Activated CD8-positive, alpha-beta T cell treated with anti-CD3 and anti-CD28 coated beads, Interleukin-2, amount 10 ng/mL, durations not matched to agents 7 days and 5 days (primary cell): Measurements from ENCODE around the gene ARRDC1. TPM values are rescaled to one million over a fixed set of nuclear protein-coding genes. Genes with fewer than 3 reads are reported as not detected.
A peak's percentile ranks its signal among the peaks of the same experiment; 100 is the strongest.

Experiments used
- ATAC-seq: fragments of 150-1000 bp; cut with Tn5 transposase; one replicate; pipeline ENCODE4 v1.10.0; 2021; ENCODE audit warnings: moderate library complexity
- CTCF ChIA-PET: fragments of 350-600 bp; sonication (Branson Sonifier 250); formaldehyde crosslinking; loops from one replicate; lab custom pipeline; 2021; ENCODE audit warnings: antibody characterized with exemption; lab: Charles Lee
- POLR2A ChIA-PET: fragments of 350-600 bp; sonication (Branson Sonifier 250); formaldehyde crosslinking; loops from one replicate; lab custom pipeline; 2021; ENCODE audit warnings: antibody characterized with exemption; lab: Charles Lee
- DNase-seq: peaks from one replicate; pipeline ENCODE4 v3.0.0-alpha.2; 2020
- H3K27ac Mint-ChIP-seq: one replicate; pipeline ENCODE4 v1.8.0; 2021; ENCODE audit warnings: mild to moderate bottlenecking, mixed read lengths
- H3K27me3 Mint-ChIP-seq: one replicate; pipeline ENCODE4 v1.8.0; 2021; ENCODE audit warnings: low read depth, mixed read lengths
- H3K36me3 Mint-ChIP-seq: one replicate; pipeline ENCODE4 v1.8.0; 2021; ENCODE audit warnings: low read depth, mixed read lengths
- H3K4me1 Mint-ChIP-seq: one replicate; pipeline ENCODE4 v1.8.0; 2021; ENCODE audit warnings: low read depth, mixed read lengths
- H3K4me3 Mint-ChIP-seq: one replicate; pipeline ENCODE4 v1.8.0; 2021; ENCODE audit warnings: mild to moderate bottlenecking, mixed read lengths
- H3K9me3 Mint-ChIP-seq: one replicate; pipeline ENCODE4 v1.8.0; 2022; ENCODE audit warnings: mixed read lengths; ENCODE audit not compliant: insufficient read depth
- total RNA-seq, 2 experiments: library from RNA; stranded (reverse); gene quantifications; one replicate each; pipeline ENCODE4 v1.2.3, GENCODE V29; 2021

ARRDC1 gene
- total RNA-seq, 2 experiments from 2014 or later, result 42.3 to 45.1 TPM

- no peak for ATAC-seq
- DNase-seq, result no peak
- Mint-ChIP-seq H3K4me3 (no peak overlapping the region), H3K27ac (peak overlapping the region; percentile 2), H3K4me1 (peaks cover 35% of the 10 kb centered on the region), H3K9me3 (no peaks in the 10 kb centered on the region), H3K36me3 (peaks cover 40% of the 10 kb centered on the region), H3K27me3 (no peaks in the 10 kb centered on the region)
- ChIA-PET CTCF (interaction anchor here (0.7 to 0.8 kb wide), 2 partner anchors 15 to 24 kb away, joined by 3 read pairs; partner anchors contain the start of genes MRPL41 and ZMYND19), POLR2A (interaction anchor here (0.6 to 1.9 kb wide), 2 partner anchors 22 to 24 kb away, joined by 5 to 7 read pairs; partner anchors contain the start of gene MRPL41)
Observed at GRCh38 chr9:137575716-137576411, 29.6 kb upstream of the ARRDC1 start.

DNA sequence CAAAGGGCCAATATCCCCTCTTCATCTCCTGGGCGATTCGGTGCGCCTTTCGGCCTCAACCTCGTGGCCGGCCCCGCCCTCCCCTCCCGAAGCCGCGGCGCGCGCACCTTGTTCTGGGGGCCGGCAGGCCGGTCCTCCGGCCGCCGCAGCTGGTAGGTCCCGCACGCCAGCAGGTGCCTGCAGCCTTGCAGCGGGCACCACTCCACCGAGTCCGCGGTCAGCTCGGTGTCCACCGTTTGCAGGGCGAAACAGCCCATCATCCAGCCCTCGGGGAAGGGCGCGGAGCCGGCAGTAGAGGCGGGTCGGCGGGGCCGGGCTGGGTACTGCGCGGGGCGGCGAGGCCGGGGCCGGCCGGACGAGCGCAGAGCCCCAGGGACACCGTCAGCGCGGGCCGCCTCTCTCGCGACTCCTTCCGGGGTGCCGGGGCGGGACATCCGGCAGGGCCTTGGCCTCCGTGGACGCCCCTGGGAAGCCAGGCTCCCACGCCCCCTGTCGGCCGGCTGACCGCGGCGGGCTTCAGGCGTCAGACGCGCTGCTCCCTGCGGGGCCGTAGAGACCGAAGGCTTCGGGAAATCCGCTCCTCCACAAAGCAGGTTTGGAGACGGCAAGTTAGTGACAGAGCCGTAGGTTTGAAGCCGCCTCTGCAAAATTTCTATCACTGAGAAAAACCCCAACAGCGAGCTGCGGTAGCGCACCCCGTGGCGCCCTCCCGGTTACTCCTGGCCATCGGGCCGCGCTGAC lies 26.8 kb upstream of the ARRDC1 start, which contains the start of gene DPH7:
DPH7 (minus strand) TSS at position 408 of the 741 bp plus-strand sequence; CDS start at position 260, 148 bp downstream.
- ChIA-PET POLR2A (interaction anchor here (0.7 to 1.7 kb wide), 3 partner anchors 11 to 22 kb away, joined by 3 to 9 read pairs (median 5); partner anchors contain the start of gene ZMYND19), CTCF (interaction anchor here (0.7 to 3.1 kb wide), 11 partner anchors 10 to 239 kb away, joined by 3 to 16 read pairs (median 3); partner anchors contain the start of genes ARRDC1, EHMT1, MRPL41 and ZMYND19)
- Mint-ChIP-seq H3K27ac (peak within 1 kb of the TSS; percentile 72), H3K27me3 (no peaks in the 10 kb centered on the region), H3K9me3 (no peaks in the 10 kb centered on the region), H3K4me1 (peaks cover 35% of the 10 kb centered on the region), H3K36me3 (peaks cover 41% of the 10 kb centered on the region), H3K4me3 (peak within 1 kb of the TSS; percentile 81)
- DNase-seq (peak; percentile 96), ATAC-seq (peak; percentile 99)

DNA sequence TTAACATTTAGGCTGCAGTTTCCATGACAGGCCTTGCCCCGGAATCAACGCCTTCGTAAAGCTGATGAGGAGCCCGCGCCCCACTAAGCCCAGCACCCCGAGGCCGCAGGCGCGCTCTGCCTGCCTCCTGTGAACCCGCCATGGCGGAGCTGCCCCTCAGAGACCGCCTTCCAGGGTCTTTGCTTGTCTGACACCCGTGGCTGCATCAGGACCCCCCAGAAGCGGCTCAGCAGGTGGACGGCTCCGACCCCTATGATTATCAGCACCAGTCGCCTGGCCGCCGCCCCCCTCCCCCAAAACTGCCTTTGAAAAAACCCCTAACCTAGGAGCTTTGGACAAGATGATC lies 26.3 kb upstream of the ARRDC1 start:
- Mint-ChIP-seq H3K36me3 (peaks cover 38% of the 10 kb centered on the region), H3K4me1 (peaks cover 35% of the 10 kb centered on the region), H3K27ac (peak overlapping the region; percentile 46), H3K27me3 (no peaks in the 10 kb centered on the region), H3K9me3 (no peaks in the 10 kb centered on the region), H3K4me3 (peak overlapping the region; percentile 81)
- ATAC-seq (no peak), DNase-seq (no peak)
- ChIA-PET CTCF (interaction anchor here (0.7 to 3.1 kb wide), 11 partner anchors 9 to 240 kb away, joined by 3 to 16 read pairs (median 3); partner anchors contain the start of genes ARRDC1, EHMT1, MRPL41 and ZMYND19), POLR2A (interaction anchor here (0.7 to 1.7 kb wide), 4 partner anchors 10 to 339 kb away, joined by 3 to 9 read pairs (median 4); partner anchors contain the start of genes TUBB4B and ZMYND19)

DNA sequence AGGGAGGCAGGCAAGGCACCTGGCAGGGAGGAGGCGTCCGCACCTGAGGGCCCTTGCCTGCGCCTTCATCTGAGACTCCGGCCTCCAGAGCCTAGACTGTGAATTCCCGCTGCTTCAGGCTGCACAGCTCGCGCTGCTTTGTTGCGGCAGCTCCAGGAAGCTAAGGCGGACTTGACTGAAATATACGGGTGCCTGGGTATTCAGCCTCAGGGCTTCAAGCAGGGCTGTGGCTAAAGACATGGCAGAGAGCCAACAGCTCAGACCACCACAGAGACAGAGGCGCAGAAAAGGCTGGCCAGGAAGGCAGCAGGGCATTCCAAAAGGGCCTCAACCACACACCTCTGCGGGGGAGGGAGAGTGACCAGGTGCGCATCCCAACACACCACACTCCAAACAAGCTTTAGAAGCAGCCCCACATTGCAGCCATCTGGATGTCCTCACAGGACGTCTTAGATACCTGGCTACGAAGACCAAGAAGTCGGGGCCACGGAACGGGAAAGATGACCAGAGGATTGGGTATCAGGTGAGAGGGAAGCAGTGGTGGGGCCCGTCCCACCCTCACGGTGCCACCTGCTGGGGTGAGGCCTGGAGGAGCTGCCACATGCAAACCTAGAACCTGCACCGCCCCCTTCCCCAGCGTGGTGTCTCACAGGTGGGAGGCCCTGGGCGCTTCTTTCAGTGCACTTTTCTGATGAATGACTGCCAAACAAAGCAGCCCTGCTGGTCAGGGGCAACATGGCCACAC lies 25.1 kb upstream of the ARRDC1 start:
- CTCF ChIA-PET, result interaction anchor here (1.2 to 3.1 kb wide), 4 partner anchors 8 to 28 kb away, joined by 3 to 16 read pairs (median 4); partner anchors contain the start of genes MRPL41 and ZMYND19
- Mint-ChIP-seq H3K27ac (no peak overlapping the region), H3K36me3 (peaks cover 27% of the 10 kb centered on the region), H3K4me1 (peaks cover 33% of the 10 kb centered on the region), H3K27me3 (no peaks in the 10 kb centered on the region), H3K4me3 (no peak overlapping the region), H3K9me3 (no peaks in the 10 kb centered on the region)
- POLR2A ChIA-PET, result interaction anchor here (0.9 to 1.7 kb wide), 2 partner anchors 9 to 340 kb away, joined by 3 to 9 read pairs; partner anchors contain the start of genes TUBB4B and ZMYND19
- no peak for DNase-seq
- no peak for ATAC-seq

GRCh38 chr9:137580954-137581322 lies 24.5 kb upstream of the ARRDC1 start:
- CTCF ChIA-PET, result interaction anchor here (1.2 to 1.3 kb wide), 2 partner anchors 10 to 29 kb away, joined by 3 to 4 read pairs; partner anchors contain the start of genes MRPL41 and ZMYND19
- H3K9me3 Mint-ChIP-seq, result no peaks in the 10 kb centered on the region
- DNase-seq, result no peak
- POLR2A ChIA-PET, result no interaction called here
- H3K27me3 Mint-ChIP-seq, result no peaks in the 10 kb centered on the region
- peaks cover 21% of the 10 kb centered on the region for H3K36me3 Mint-ChIP-seq
- no peak for ATAC-seq
- H3K4me3 Mint-ChIP-seq, result no peak overlapping the region
- peaks cover 27% of the 10 kb centered on the region for H3K4me1 Mint-ChIP-seq
- H3K27ac Mint-ChIP-seq, result no peak overlapping the region

- Mint-ChIP-seq H3K4me1 (peaks cover 20% of the 10 kb centered on the region), H3K9me3 (no peaks in the 10 kb centered on the region), H3K27me3 (no peaks in the 10 kb centered on the region), H3K36me3 (peaks cover 18% of the 10 kb centered on the region), H3K27ac (no peak overlapping the region), H3K4me3 (no peak overlapping the region)
- DNase-seq (no peak), ATAC-seq (no peak)
- POLR2A ChIA-PET, result no interaction called here
- CTCF ChIA-PET, result interaction anchor here (1.3 kb wide), 1 partner anchor 9 kb away, joined by 3 read pairs; the partner anchor contains the start of gene ZMYND19
Observed at GRCh38 chr9:137581361-137582285, 23.9 kb upstream of the ARRDC1 start.

DNA sequence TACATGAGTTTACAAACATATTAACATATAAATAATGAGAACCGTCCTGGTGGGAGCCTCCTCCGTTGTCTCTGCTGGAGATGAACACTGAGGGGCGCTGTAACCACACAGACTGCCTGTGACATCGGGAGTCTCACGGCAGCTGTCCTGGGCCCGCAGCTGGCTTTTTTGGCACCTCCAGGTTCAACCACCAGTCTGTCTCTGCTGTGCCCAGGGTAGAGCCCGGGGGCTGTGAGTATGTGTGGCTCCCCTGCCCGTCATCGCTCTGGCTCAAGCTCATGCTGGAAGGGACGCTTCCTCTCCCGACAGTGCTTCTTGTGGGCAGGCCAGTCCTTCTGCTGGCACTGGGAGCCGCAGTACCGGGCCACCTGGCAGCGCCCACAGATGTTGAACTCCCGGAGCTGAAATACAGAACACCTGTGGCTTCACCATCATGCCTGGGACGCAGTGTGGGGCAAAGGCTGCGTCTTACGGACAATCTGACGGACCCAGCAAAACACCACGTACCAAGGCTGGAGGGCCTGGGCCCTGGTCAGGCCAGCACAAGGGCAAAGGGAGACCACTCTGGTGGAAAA lies 23.1 kb upstream of the ARRDC1 start:
- Mint-ChIP-seq H3K36me3 (peaks cover 16% of the 10 kb centered on the region), H3K27ac (no peak overlapping the region), H3K27me3 (no peaks in the 10 kb centered on the region), H3K4me1 (peaks cover 13% of the 10 kb centered on the region), H3K4me3 (no peak overlapping the region), H3K9me3 (no peaks in the 10 kb centered on the region)
- DNase-seq (no peak), ATAC-seq (no peak)
- ChIA-PET POLR2A (no interaction called here), CTCF (no interaction called here)

DNA sequence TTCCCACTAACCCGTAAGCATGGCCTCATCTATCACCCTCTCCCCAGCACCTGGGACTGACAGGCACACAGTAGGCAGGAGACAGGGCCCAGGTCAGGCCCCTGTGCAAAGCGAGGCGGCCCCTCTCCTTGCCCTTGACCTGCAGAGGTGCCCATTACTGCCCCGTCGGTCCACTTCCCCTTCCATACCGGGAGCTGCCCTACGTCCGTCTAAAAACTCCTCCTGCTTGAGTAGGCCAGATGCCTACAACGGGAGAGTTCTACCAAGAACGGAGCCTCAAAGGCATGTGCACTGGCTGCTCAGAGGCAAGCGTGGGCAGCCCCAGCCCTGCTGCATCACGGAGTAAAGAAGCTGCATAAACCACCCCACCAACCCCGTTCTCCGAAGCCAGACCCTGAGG lies 22.1 kb upstream of the ARRDC1 start:
- H3K36me3 Mint-ChIP-seq, result peaks cover 23% of the 10 kb centered on the region
- ATAC-seq (no peak), DNase-seq (no peak)
- H3K27me3 Mint-ChIP-seq, result no peaks in the 10 kb centered on the region
- no peak overlapping the region for H3K4me3 Mint-ChIP-seq
- peaks cover 14% of the 10 kb centered on the region for H3K4me1 Mint-ChIP-seq
- ChIA-PET CTCF (no interaction called here), POLR2A (interaction anchor here (0.6 kb wide), 1 partner anchor 536 kb away, joined by 3 read pairs; no protein-coding TSS in a partner anchor)
- H3K9me3 Mint-ChIP-seq, result no peaks in the 10 kb centered on the region
- no peak overlapping the region for H3K27ac Mint-ChIP-seq

GRCh38 chr9:137583957-137584356 lies 21.5 kb upstream of the ARRDC1 start:
- Mint-ChIP-seq H3K9me3 (no peaks in the 10 kb centered on the region), H3K27me3 (no peaks in the 10 kb centered on the region), H3K4me3 (no peak overlapping the region), H3K36me3 (peaks cover 23% of the 10 kb centered on the region), H3K27ac (no peak overlapping the region), H3K4me1 (peaks cover 19% of the 10 kb centered on the region)
- CTCF ChIA-PET, result no interaction called here
- no peak for DNase-seq
- POLR2A ChIA-PET, result interaction anchor here (0.6 kb wide), 1 partner anchor 535 kb away, joined by 3 read pairs; no protein-coding TSS in a partner anchor
- no peak for ATAC-seq

- DNase-seq (no peak), ATAC-seq (no peak)
- Mint-ChIP-seq H3K27ac (no peak overlapping the region), H3K9me3 (no peaks in the 10 kb centered on the region), H3K27me3 (no peaks in the 10 kb centered on the region), H3K4me1 (peaks cover 22% of the 10 kb centered on the region), H3K36me3 (peaks cover 20% of the 10 kb centered on the region), H3K4me3 (no peak overlapping the region)
- ChIA-PET CTCF (no interaction called here), POLR2A (no interaction called here)
Observed at GRCh38 chr9:137586854-137587253, 18.6 kb upstream of the ARRDC1 start.
